ENCODE measurements around the gene SYT6.

The SYT6 gene

DNA sequence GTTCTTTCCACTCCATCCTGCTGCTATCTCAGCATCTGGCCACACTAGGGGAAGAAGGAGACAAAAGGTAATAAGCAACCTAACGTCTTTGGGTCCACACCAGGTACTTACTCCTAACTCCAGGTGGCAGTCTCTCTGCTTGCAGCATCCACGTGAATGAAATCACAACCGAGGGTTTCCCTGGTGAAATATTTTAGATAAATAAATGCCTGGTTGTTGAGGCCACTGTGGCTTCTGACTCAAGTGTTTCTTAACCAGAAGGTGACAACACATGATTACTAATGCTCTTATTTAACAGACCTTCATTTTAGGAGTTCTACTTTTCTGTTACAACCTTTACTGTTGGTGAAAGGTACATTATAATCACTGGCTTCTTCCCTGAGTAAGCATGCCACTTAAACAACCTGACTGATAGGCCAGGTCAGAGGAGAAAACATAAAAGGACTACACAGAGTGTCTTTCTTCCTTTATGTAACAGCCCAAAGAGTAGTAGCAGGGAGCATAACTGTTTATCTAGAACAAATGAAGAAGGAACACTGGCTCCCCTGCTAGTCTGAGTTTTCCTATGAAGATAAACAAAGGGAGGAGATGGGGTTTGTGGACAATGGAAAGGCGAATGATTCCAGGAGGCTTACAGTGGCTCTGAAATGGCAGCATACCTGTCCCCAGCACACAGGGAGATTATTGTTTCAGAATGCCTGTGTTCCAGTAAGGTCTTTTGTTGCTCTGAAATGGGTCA, 59.9 kb downstream of the SYT6 start:
- no peak for DNase-seq (ENCODE audit: low read depth)

DNA sequence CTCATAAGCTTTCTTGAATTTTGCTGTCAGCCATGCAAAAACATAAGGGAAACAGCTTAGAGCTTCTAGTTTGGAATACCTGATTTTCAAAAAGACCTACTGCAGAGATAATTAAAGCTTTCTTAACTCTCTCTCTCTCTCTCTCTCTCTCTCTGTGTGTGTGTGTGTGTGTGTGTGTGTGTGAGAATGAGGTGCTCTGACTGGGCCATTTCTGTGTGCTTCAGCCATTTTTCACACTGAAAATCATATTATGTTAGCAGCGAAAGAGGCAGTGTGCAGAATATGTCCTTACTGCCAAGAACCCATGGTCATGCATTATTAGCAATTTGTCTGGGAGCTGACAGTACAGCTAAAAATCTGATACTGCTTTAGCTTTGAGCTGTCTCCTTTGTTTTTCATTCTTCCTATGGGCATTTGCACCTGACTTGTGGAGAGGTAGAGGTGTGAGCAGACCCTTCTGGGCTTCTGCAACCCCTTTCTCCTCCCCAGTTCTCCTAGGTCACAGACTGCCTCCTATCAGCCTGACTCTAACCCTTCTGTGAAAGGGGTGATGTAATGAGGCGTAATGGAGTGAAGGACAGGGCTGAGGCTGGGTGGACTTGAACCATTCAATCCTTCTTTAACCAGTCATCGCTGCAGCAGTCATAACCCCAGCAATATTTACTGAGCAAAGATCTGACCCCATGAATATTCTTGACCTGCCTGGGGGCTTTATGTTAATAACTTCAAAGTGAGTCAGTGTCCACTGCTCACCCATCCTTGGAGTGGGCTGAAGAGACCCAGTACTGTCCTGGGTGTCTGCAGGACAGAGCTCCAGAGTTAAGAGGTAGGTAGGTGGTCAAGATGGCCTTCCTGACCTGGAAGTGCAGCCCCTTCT, 61.2 kb downstream of the SYT6 start:
- DNase-seq (ENCODE audit: low read depth), result no peak

DNA sequence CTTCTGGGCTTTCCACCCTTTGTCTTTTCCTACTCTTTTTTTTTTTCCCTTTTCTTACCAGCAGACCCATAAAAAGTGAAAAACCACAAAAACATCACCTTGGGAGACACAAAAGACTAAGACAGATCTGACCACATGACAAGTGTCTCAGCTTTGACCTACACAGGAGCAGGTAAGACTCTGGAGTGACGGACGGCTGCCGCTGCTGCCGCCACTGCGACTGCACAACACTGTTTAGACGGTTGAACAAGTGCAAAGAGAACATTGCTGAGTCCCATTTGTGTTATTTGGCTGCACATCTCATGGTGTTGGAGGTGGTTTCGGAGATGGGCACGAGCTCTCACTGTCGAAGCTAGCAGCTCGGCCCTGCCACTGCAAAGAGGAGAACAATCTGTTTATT, 62.0 kb downstream of the SYT6 start:
- DNase-seq (ENCODE audit: low read depth), result no peak

DNA sequence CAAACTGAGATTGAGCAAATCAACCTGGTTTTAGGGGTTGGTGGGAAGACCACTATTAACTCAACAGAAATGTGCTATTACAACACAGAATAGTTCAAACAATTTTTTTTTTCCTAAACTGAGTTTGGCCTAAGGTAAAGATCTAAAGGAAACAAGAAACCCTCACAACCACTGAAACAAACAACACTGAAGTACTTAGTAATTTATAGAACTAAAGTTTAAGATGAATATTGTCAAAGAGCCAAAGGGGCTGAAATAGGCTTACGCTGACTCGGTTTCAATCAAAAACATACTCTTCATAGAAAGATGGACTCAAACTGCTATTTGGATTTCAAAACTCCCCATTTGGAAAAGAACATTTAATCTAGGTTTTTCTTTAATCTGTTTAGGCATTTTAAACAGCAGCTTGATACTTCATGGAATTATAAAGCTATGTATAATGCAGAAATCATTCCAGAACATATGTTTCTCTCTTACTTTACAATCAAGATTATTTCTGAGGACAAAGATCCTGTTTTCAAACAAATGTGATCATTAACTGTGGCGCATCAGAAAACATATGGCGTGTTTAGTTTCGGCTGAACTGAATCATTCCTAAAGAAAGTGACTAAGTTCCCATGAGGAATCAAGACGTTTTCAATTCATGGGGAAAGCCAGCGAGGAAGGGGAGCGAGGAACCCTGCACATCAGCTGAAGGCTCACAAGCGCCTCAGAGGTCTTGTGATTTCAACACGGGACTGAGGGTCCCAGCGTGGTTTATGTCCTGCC, 62.7 kb downstream of the SYT6 start:
- no peak for DNase-seq (ENCODE audit: low read depth)

DNA sequence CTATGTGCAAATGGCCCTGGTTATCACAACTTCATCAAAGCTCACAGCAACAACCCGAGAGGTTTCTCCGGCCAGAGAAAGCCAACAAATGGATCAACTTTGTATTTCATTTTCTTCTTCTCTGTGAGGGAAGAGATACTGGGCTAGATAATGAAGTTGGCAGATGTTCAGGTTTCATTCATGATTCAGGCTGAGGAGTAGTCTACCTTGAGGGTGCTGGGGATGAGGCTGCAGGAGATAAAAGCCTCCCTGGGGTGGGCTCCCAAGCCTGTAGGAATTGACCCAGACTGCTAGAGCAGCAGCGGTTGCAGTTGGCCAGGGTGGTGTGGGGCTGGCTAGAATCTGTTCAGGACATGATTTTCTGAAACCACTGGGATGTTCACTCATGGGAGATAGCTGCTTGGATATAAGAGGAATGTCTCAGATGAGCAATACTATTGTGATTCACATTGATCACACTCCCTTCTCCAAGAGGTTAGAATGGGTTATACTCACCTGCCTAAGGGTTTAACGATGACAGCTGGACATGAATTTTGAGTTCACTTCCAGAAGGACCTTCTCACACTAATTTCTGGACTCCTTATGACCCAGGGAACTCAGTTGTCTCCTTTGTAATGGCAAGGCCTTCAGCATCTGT, 64.0 kb downstream of the SYT6 start:
- no peak for DNase-seq (ENCODE audit: low read depth)

DNA sequence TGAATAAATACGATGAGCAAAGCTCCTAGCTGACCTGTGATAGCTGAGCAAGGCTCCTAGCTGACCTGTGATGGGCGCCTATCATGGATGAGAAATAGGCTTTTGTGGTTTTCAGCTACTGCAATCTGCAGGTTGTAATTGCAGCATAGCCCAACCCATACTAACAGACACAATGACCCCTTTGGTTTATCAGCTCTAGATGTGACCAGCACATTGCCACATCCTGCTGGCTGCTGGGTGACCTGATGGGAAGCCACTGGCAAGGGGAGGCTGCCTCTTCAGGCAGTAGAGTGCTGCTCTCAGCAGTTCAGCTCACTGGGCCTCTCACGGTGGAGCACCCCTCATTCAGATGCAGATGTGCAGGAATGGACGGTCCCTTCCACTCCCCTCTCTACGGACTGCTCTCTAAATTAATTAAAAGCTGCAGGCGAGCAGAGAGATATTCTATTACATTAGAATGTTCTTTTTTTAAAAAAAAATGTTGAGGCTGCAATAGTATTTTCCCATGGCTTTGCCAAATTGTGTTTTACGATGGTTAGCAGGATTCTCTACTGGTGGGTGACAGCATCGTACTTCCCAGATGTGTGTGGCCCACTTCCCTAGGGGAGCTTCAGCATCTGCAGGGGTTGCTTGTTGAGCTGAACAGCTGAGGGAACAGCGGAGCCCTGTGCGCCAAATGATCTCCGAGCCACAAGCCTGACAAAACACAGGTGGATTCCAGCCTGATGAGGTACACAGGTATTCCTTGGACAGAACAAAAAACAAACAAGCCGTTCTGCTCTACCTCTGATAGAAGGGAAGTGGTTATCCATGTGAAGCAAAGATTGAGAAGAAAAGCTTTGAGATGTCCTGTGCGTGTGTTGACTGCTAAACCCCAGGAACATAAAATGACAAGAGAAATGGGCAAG, 65.0 kb downstream of the SYT6 start:
- no peak for DNase-seq (ENCODE audit: low read depth)

DNA sequence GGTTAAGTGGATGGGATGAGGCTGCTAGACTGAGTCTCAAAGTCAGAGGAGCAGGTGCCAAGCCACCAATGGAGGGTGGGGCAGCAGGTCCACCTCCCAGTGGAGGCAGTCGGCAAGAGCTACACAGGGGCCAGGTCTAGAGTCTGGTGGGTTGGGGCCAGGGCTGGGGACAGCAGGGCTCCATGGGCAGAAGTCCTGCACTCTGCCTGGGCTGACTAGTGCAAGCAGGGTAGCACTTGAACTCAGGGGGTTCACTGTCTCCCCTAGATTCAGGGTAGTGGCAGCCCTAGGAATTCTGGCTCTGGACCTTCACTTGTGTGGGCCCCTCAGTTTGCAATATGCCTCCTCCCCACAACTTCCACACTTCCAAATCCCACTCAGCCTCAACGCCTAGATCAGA, 66.2 kb downstream of the SYT6 start:
- DNase-seq (ENCODE audit: low read depth), result no peak

DNA sequence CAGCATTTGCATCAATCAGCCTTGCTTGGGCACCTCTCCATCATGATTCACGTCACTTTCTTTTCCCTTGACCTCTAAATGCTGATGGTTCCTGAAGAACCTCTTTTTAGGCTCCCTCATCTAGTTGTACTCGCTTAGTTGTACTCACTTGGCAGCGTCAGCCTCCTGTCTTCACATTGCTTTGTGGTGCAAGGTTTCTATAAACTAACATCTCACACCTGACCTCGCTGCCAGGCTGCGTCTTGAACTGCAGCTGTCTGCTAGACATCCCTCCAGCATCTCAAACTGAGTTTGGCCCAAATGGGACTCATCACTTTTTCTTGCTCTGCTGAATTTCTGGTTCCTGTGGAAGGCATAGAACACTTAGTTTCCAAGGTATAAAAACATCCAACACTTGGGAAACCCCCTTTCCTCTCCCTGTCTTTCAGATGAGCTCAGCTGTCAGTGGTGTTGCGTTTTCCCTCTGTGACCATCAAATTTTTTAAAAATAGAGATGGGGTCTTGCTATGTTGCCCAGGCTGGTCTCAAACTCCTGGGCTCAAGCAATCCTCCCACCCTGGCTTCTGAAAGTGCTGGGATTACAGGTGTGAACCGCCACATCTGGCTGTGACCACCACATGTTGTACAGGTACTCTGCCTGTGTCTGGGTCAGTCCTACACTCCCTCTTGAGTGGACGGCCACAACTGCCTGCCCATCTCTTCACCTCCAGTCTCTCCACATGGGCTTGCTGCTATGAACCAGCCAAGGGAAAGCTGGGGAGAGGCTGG, 66.9 kb downstream of the SYT6 start:
- DNase-seq (ENCODE audit: low read depth), result no peak

DNA sequence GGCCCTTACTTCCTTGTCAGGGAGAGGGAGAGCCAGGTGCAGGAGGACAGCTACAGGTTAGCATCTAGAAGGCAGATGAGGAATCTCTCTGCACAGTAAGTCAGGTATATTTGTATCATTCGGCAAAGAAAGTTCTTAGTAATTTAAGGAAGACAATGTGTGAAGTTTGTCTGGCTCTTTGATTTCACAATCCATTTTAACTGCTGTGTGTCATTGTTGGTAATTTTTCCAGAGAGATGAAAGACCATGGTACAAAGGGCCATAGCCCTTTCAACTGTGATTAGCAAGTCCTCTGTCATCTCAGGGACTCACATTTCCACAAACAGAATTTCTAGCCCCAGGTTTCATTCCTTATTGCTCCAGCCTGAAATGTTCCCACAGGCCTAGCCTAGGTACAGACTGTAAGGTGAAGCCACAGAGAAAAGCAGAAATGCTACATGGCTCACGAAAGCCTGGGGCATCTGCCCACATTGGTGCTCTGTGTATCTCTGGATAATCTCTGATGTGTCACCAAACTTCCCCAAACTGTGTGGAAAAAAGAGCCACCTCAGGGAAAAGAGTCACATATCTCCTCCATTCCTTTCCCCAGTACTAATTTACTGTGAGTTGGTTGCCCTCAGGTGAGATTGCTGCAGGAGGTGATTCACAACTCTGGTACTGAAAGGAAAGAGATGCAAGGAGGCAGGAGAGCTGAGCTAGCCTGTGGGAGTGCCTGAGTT, 70.6 kb downstream of the SYT6 start:
- no peak for DNase-seq (ENCODE audit: low read depth)

DNA sequence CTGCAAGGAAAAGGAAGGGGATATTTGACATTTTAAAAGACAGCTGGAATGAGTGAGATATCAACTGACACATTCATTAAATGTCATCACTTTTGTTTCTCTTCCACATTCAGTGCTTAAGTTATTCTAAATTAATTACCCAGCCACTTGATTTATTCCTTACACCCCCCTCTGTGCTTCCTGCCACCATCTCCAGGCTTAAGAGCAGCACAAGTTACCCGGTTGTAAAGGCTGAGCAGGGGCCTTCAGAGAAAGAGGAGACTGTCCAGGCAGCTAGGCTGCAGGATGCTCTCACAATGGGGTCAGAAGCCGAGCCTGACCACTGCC, 71.4 kb downstream of the SYT6 start:
- no peak for DNase-seq (ENCODE audit: low read depth)

DNA sequence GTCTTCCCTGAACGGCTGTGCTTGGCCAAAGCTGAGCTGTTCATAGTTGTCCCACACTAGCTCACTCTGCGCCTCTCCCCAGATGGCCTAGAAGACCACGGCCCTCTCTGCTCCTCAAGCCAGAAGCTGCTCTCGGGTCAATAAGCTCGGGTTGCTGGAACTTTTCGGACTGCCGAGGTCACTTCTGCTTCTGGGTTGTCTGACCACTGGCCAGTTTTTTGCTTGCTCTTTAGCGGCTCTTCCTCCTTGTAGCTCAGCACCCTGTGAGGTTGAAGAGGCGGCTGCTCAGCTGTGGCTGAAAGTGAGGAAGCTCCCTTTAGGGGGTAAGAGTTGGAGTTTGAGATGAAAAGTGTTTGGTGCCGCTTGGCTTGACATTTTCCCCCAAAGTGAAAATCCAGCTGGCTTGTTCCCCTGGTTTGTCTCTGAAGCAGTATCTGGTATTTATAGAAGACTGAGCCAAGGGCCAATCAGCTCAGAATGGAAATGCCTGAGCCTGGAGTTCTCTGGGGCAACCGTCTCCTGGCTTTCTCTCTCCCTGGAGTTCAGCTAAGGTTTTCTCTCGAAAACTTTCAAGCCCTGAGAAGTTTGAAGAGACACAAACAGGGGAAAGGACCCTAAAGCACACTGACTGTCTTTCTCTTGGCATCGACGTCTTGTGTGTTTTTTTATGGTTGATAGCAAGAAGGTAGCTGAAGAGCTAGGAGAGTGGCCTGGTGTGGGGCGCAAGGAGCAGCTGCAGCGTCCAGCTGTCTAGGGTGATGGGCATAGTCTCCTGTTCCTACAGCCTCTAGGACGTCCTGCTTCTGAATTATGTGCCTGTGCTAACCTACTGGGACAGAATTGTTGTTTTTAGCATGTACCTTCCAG, 72.0 kb downstream of the SYT6 start:
- no peak for DNase-seq (ENCODE audit: low read depth)

DNA sequence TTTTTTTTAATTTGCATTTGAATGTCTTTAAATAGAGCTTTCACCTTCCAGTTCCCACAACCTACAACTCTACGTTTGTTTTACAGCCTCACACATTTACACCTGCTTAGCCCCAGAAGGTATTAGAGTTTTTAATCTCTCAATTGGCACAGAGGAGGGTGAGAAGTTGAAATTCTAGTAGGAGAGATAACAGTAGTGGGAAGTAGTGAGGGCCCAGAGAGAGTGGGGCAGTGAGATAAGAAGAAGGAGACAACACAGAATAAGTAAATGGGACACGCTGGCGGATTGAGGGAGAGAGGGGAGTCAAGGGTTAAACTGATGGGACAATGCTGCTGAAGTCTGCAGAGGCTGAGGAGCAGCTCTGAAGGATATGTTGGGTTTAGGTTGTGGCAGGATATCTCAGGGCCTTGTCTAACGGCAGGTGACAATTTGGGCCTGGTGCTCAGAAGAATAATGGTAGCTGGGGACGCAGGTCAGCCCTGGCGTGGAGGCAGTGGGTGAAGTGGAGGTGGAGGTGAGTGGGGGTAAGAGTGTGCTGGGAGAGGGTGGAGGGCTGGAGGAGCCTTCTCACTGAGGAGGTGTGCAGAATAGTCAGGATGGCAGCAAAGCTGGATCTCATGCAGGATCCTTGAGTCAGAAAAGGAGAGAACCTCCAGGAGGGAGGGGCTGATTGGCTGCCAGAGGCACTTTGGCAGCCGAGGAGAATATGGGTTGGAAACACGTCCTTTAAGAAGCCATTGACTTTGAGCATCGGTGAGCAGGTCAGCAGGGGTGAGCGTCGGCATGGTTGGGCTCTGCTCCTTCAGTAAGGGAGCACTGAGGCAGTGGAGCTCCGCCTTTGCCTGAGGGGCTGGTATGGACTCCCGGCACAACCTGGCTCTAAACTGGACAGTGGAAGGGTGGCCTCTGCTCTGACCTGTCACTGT, 72.9 kb downstream of the SYT6 start:
- DNase-seq (ENCODE audit: low read depth), result no peak

DNA sequence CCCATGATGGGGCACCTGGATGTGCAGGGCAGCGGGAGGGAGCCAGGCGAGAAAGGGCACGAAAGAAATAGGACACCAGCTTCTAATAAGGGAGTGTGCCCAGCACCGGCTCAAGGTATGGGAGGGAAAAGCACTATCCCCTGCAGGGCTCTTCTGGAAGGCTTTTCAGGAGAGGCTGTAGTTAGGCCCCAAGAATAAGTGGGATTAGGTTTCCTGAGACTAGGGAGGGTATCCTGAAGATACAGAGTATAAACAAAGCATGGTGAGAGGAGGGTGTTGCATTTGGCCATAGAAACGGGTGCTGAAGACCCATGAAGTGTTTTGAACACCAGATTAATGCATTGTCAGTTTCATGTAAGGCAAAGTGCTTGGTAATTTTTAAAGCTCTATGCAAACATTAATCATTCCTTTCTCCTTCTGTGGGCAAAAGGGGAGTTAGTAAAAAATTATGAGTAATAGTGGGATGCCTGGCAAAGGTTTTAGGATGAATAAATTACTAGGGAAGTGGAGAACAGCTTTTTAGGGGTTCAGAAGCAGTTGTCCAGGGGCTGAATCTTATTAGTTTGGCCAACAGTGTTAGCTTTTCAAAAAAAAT, 74.0 kb downstream of the SYT6 start:
- no peak for DNase-seq (ENCODE audit: low read depth)

DNA sequence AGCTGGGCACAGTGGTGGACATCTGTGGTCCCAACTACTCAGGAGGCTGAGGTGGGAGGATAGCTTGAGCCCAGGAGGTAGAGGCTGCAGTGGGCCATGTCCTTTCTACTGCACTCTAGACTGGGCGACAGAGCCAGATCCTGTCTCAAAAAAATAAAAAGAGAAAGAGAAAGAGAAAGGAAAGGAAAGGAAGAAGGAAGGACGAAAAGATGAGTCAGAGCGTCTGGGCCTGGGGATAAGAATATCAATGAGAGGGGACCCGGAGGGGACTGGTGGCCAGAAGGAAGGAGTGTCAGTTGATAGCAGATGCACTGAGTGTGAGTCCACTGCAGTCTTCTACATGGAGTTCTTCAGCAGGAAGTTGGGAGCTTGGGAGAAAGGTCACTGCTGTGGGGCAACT, 75.6 kb downstream of the SYT6 start:
- no peak for DNase-seq (ENCODE audit: low read depth)

DNA sequence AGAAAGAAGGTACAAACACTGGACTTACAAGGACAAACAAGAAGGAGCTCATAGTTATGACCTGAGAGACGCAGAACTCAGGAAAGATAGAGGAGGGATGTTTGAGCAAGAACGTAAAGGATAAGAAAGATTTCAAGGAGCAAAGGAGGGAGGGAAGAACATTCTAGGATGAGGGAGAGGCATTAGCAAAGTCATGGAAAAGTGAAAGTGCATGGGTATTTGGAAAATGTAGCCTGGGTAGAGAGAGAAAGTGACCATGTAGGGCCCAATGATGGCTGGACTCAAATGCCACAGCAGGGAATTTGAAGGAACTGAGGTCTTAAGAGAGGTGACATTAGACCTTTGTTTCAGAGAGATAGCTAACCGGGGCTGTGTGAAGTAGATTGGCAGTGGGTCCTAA, 76.5 kb downstream of the SYT6 start:
- DNase-seq (ENCODE audit: low read depth), result no peak

DNA sequence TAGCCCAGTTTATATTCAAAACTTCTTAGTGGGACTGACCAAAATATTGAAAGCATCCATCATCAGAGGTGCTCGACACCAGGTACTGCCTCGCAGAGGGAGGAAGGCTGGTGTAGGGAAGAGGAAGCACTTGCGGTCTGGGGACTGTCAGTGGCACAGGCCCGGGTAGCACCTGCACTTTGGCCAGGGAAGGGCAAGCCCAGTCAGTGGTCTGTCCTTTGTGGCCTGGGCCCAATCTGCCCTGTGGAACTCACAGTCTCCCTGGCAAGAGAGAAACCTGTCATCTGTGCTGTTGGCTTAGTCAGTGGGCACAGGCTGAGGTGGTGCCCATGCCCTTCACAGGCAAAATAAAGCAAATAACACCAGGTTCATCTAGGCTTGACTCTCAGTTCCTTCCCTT, 77.4 kb downstream of the SYT6 start:
- DNase-seq (ENCODE audit: low read depth), result no peak

DNA sequence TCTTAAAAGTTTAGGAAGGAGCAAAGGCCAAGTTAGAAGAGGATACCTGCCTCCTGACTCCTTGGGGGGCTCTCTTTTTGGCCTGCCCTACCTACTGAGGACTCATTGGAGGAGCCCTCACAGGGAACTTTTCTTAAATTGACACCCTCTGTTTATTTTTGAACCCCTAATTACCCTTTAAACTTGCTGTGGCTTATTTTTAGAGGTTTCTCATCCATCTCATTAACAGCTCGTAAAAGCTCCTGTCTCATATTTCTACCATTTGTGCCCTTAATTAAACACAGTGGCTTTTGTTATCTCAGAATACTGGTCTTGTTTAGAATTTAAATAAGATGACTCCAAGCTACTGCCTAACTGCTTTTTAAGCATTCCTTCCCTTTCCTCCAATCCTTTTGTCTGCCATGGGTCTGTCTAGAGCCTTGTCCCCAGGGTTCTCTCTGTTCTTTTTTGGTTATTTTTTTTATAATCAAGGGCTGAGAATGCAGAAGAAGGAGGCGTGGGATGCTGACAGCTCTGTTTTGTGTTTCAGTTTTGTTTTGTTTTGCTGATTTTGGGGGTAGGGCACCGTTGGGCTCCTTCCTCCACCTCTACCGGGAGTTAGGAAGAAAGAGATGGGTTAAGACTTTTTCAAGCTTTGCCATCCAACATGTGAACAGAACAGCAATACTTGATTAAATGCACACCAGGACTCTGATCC, 78.0 kb downstream of the SYT6 start:
- DNase-seq (ENCODE audit: low read depth), result no peak
